Keratinocyte (primary cell): ENCODE measurements around the gene CHMP3. TPM values are rescaled to one million over a fixed set of nuclear protein-coding genes. Genes with fewer than 3 reads are reported as not detected.

Experiments
- DNase-seq: peaks from one replicate; pipeline ENCODE4 v3.0.0-alpha.2; 2011; ENCODE audit warnings: low read depth, missing footprints, low spot score
- FAIRE-seq: peaks from 2 replicates; lab custom pipeline; 2011; peaks lifted over from hg19 to GRCh38; lab: Jason Lieb, UNC
- H2AFZ ChIP-seq: 2 replicates; pipeline ENCODE4 v1.6.0; 2012; ENCODE audit warnings: low read length, control low read depth, inconsistent platforms; ENCODE audit not compliant: control insufficient read depth
- H3K27ac ChIP-seq: 2 replicates; pipeline ENCODE4 v1.5.1; 2011; ENCODE audit warnings: low read length; ENCODE audit not compliant: control insufficient read depth, insufficient read depth
- H3K27me3 ChIP-seq: 3 replicates; pipeline ENCODE4 v1.6.0; 2011; ENCODE audit warnings: low read length; ENCODE audit not compliant: control insufficient read depth, insufficient read depth; ENCODE audit errors: extremely low read depth
- H3K36me3 ChIP-seq, 2 experiments: 2 replicates in 1 of 2; 3 replicates in 1 of 2; pipeline ENCODE4 v1.5.1; 2011; ENCODE audit warnings: low read length in 2 of 2, mild to moderate bottlenecking in 1 of 2; ENCODE audit not compliant: control insufficient read depth in 2 of 2, insufficient read depth in 2 of 2; ENCODE audit errors: extremely low read depth in 1 of 2
- H3K4me1 ChIP-seq: 3 replicates; pipeline ENCODE4 v1.5.1; 2011; ENCODE audit warnings: low read length; ENCODE audit not compliant: control insufficient read depth, insufficient read depth; ENCODE audit errors: extremely low read depth
- H3K4me2 ChIP-seq: 3 replicates; pipeline ENCODE4 v1.6.0; 2011; ENCODE audit warnings: low read depth, low read length; ENCODE audit not compliant: control insufficient read depth, insufficient read depth; ENCODE audit errors: extremely low read depth
- H3K4me3 ChIP-seq, 3 experiments: fragments of 200-600 bp in 1 of 3; sonication (generic) in 1 of 3; 2 replicates in 2 of 3; 3 replicates in 1 of 3; pipeline ENCODE4 v1.5.1; 2011 to 2016; ENCODE audit warnings: low read length in 3 of 3, mild to moderate bottlenecking in 3 of 3, control low read depth in 2 of 3, inconsistent platforms in 1 of 3, low read depth in 1 of 3, mixed read lengths in 1 of 3, mixed run types in 1 of 3, moderate library complexity in 1 of 3; ENCODE audit not compliant: control insufficient read depth in 2 of 3, insufficient read depth in 2 of 3; ENCODE audit errors: extremely low read depth in 1 of 3
- H3K79me2 ChIP-seq: 2 replicates; pipeline ENCODE4 v1.6.0; 2012; ENCODE audit warnings: low read length; ENCODE audit not compliant: control insufficient read depth, insufficient read depth
- H3K9ac ChIP-seq: 3 replicates; pipeline ENCODE4 v1.6.0; 2011; ENCODE audit warnings: low read length; ENCODE audit not compliant: control insufficient read depth, insufficient read depth; ENCODE audit errors: extremely low read depth
- H3K9me1 ChIP-seq: 3 replicates; pipeline ENCODE4 v1.6.0; 2011; ENCODE audit warnings: low read length; ENCODE audit not compliant: control insufficient read depth, insufficient read depth; ENCODE audit errors: extremely low read depth
- H3K9me3 ChIP-seq: 2 replicates; pipeline ENCODE4 v1.5.1; 2012; ENCODE audit warnings: low read depth, low read length; ENCODE audit not compliant: control insufficient read depth
- H4K20me1 ChIP-seq: 3 replicates; pipeline ENCODE4 v1.6.0; 2011; ENCODE audit warnings: low read length; ENCODE audit not compliant: control insufficient read depth, insufficient read depth; ENCODE audit errors: extremely low read depth
- CTCF ChIP-seq, 3 experiments: IDR thresholded peaks in 1 of 3; conservative IDR thresholded peaks in 1 of 3; optimal IDR thresholded peaks in 1 of 3; 2 replicates in 2 of 3; 3 replicates in 1 of 3; pipeline versions ENCODE3 to v1.5.1; 2011; ENCODE audit warnings: low read length in 3 of 3, mild to moderate bottlenecking in 3 of 3, moderate library complexity in 2 of 3, control low read depth in 1 of 3, inconsistent platforms in 1 of 3; ENCODE audit not compliant: insufficient read depth in 2 of 3; ENCODE audit errors: extremely low read depth in 1 of 3
- EZH2 ChIP-seq: IDR thresholded peaks from one replicate; pipeline ENCODE4 v1.6.1; 2012; ENCODE audit warnings: inconsistent platforms, mild to moderate bottlenecking, low read length, moderate library complexity
- dilution Hi-C: fragments of 300-500 bp; cut with MboI; formaldehyde crosslinking; loops from one replicate; pipeline ENCODE4 v1.7.0; 2020; ENCODE audit warnings: low sequenced_read_pairs; ENCODE audit not compliant: extremely low pct_ligation_motif_present
- polyA plus RNA-seq, 5 experiments: library from polyadenylated mRNA; depleted of rRNA in 3 of 5; stranded (reverse) in 3 of 5; stranded (forward) in 1 of 5; unstranded in 1 of 5; fragments of >200 nt; gene quantifications; 1 replicate in 1 of 5; 2 replicates in 3 of 5; 3 replicates in 1 of 5; pipeline versions ENCODE4 v1.2.1 to v1.2.3, GENCODE V29; 2011 to 2012; ENCODE audit warnings: missing spikeins in 2 of 5, low read depth in 1 of 5, low replicate concordance in 1 of 5

CHMP3 gene
- polyA plus RNA-seq, 1 donor (not counting 4 experiments of a cell fraction or from before 2014, with no cell fraction given) = 162 TPM

DNA sequence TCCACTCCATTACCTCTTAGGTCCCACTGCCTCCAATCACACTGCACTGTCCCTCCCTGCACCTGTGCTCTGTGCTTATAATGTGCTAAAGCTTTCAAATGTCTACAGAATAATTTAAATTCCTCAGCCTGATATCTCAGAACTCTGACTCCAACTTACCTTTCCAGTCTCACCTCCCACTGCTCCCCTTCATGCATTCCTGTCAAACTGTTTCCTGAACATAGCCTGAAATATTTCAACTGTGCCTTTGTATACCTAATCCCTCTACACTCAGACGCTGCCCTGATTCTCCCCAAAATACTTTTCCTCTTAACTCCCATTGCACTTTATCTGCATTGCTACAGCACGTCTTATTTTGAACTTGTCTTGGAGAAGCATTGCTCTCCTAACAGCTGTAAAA lies 40.5 kb downstream of the CHMP3 start:
- H3K27ac ChIP-seq = no peak overlapping the region
- no peak overlapping the region for H3K4me2 ChIP-seq
- no peak overlapping the region for H2AFZ ChIP-seq
- no peaks in the 10 kb centered on the region for H3K27me3 ChIP-seq
- H3K4me3 ChIP-seq = no peak overlapping the region
- no peaks in the 10 kb centered on the region for H3K4me1 ChIP-seq
- no peaks in the 10 kb centered on the region for H3K79me2 ChIP-seq
- no peak overlapping the region for H3K9ac ChIP-seq
- no peaks in the 10 kb centered on the region for H4K20me1 ChIP-seq
- FAIRE-seq = no peak
- H3K9me1 ChIP-seq = no peaks in the 10 kb centered on the region
- TF ChIP-seq CTCF (optimal IDR thresholded peaks at IDR 0.05 in 1 of 3, IDR thresholded peaks at IDR 0.05 in 1 of 3, conservative IDR thresholded peaks at IDR 0.05 in 1 of 3; ENCODE audit: extremely low read depth in 1 of 3, insufficient read depth in 2 of 3, low read length in 3 of 3) (no peak), EZH2 (no peak)
- dilution Hi-C loops = no loop called here
- no peak for DNase-seq
- H3K36me3 ChIP-seq = peaks cover 3% of the 10 kb centered on the region in 2 experiments
- H3K9me3 ChIP-seq = no peaks in the 10 kb centered on the region

DNA sequence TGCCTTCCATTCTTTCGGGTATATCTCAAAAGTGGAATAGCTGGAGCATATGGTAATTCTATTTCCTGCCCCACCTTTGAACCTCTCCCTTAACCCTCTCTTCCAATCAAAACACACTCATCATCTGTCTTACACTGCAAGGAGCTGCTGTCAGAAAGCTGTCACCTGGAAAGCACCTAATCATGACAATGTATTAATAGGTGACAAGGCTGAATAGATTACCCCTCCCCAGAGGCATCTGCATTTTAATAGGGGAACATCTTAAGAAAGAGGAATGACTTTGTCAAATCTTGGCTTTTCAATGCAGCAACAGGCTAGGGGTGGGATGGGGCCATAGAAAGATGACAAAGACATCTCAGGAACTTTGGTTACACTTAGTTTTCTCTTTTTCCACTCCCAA lies 41.3 kb downstream of the CHMP3 start:
- H3K79me2 ChIP-seq = no peaks in the 10 kb centered on the region
- H3K4me1 ChIP-seq = no peaks in the 10 kb centered on the region
- no peaks in the 10 kb centered on the region for H3K9me3 ChIP-seq
- DNase-seq (no peak), FAIRE-seq (no peak)
- no peak overlapping the region for H3K9ac ChIP-seq
- no peak overlapping the region for H2AFZ ChIP-seq
- no peaks in the 10 kb centered on the region for H3K27me3 ChIP-seq
- H3K36me3 ChIP-seq = peaks cover 2 to 3% of the 10 kb centered on the region in 2 experiments
- no peak overlapping the region for H3K27ac ChIP-seq
- H3K4me3 ChIP-seq = no peak overlapping the region
- no peaks in the 10 kb centered on the region for H3K9me1 ChIP-seq
- TF ChIP-seq EZH2 (no peak), CTCF (optimal IDR thresholded peaks at IDR 0.05 in 1 of 3, IDR thresholded peaks at IDR 0.05 in 1 of 3, conservative IDR thresholded peaks at IDR 0.05 in 1 of 3; ENCODE audit: extremely low read depth in 1 of 3, insufficient read depth in 2 of 3, low read length in 3 of 3) (no peak)
- dilution Hi-C loops = no loop called here
- H4K20me1 ChIP-seq = no peaks in the 10 kb centered on the region
- H3K4me2 ChIP-seq = no peak overlapping the region
